ENCODE results near the gene CALHM3.
A peak's percentile ranks its signal among the peaks of the same experiment; 100 is the strongest.

The CALHM3 gene

GRCh38 chr10:103495321-103495720 lies 16.3 kb upstream of the CALHM3 start:
- no peaks in the 10 kb centered on the region for H3K9me2 ChIP-seq (ENCODE audit: low read depth, low read length)
- no peaks in the 10 kb centered on the region for H3K36me3 ChIP-seq (ENCODE audit: insufficient read depth, low read length)
- no peak overlapping the region for H3K4me2 ChIP-seq (ENCODE audit: low read length)
- no peaks in the 10 kb centered on the region for H3F3A ChIP-seq (ENCODE audit: insufficient read depth, low read length)
- H2AFZ ChIP-seq (ENCODE audit: low read length), result no peak overlapping the region
- no peak overlapping the region for H3K4me3 ChIP-seq (ENCODE audit: low read depth, low read length, poor library complexity, severe bottlenecking)
- H3K9ac ChIP-seq (ENCODE audit: low read length), result no peak overlapping the region
- TF ChIP-seq EZH2 (IDR thresholded peaks at IDR 0.05; ENCODE audit: borderline replicate concordance, low read length) (no peak), CTCF (IDR thresholded peaks at IDR 0.05; ENCODE audit: low read length) (no peak)
- H3K4me1 ChIP-seq (ENCODE audit: insufficient read depth, low read length, severe bottlenecking), result peaks cover 6% of the 10 kb centered on the region
- no peaks in the 10 kb centered on the region for H3K9me3 ChIP-seq (ENCODE audit: low read length)
- no peaks in the 10 kb centered on the region for H3K79me2 ChIP-seq (ENCODE audit: insufficient read depth, low read length)
- H3K27ac ChIP-seq (ENCODE audit: low read depth, low read length, poor library complexity, severe bottlenecking), result no peak overlapping the region
- H4K20me1 ChIP-seq (ENCODE audit: insufficient read depth, low read length), result no peaks in the 10 kb centered on the region
- H3K27me3 ChIP-seq (ENCODE audit: insufficient read depth, low read length), result peaks cover 7% of the 10 kb centered on the region; the same call in 1 of the 2 replicates

DNA sequence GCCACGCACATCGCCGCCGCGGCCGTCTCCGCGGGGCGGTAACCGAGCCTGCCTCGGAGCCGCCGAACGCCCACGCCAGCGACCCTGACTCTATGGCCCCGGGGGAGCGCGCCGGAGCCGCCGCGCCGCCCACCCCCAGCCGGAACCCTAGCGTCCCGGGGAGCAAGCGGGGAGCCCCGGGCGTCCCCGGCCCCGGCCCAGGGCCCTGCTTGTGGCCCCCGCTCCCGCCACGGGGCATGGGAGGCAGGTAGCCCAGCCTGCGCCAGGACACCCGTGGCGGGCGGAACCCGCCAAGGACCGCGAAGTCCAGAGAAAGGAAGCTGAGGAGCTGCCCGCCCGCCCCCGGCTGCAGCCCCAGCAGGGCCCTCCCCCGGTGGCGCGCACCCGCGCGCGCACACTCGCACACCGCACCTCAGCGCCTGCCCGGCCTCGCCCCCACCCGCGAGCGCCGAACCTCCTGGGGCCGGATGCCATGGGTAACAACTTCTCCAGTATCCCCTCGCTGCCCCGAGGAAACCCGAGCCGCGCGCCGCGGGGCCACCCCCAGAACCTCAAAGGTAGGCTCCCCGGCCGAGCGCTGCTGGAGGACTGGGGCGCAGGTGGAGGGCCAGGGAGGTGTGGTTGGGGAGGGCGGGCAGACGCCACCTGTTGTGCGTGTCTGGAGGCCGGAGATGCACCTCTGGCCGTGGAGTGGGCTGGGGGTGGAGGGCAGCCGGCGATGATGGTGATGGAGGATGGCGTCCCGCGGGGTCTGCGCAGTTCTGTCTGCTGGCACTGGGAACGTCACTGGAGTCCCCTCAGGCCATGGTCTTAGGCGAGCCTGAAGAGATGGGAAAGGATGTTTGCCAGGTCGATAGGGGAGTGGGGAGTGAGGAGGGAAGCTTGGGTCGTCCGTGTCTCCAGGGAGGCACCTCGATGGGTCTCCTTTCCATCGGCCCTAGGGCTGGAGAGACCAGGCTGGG lies 15.2 kb upstream of the CALHM3 start:
- Histone ChIP-seq H3K9me2 (ENCODE audit: low read depth, low read length) (no peaks in the 10 kb centered on the region), H3K9me3 (ENCODE audit: low read length) (no peaks in the 10 kb centered on the region), H4K20me1 (ENCODE audit: insufficient read depth, low read length) (no peaks in the 10 kb centered on the region), H3K4me3 (ENCODE audit: low read depth, low read length, poor library complexity, severe bottlenecking) (peak overlapping the region; percentile 30), H2AFZ (ENCODE audit: low read length) (no peak overlapping the region), H3K79me2 (ENCODE audit: insufficient read depth, low read length) (no peaks in the 10 kb centered on the region), H3F3A (ENCODE audit: insufficient read depth, low read length) (no peaks in the 10 kb centered on the region), H3K36me3 (ENCODE audit: insufficient read depth, low read length) (no peaks in the 10 kb centered on the region), H3K4me2 (ENCODE audit: low read length) (peak overlapping the region; percentile 7; the same call in 1 of the 2 replicates), H3K4me1 (ENCODE audit: insufficient read depth, low read length, severe bottlenecking) (peaks cover 8% of the 10 kb centered on the region), H3K9ac (ENCODE audit: low read length) (no peak overlapping the region), H3K27ac (ENCODE audit: low read depth, low read length, poor library complexity, severe bottlenecking) (no peak overlapping the region), H3K27me3 (ENCODE audit: insufficient read depth, low read length) (peaks cover 7% of the 10 kb centered on the region; the same call in 1 of the 2 replicates)
- TF ChIP-seq CTCF (IDR thresholded peaks at IDR 0.05; ENCODE audit: low read length) (no peak), EZH2 (IDR thresholded peaks at IDR 0.05; ENCODE audit: borderline replicate concordance, low read length) (no peak)

DNA sequence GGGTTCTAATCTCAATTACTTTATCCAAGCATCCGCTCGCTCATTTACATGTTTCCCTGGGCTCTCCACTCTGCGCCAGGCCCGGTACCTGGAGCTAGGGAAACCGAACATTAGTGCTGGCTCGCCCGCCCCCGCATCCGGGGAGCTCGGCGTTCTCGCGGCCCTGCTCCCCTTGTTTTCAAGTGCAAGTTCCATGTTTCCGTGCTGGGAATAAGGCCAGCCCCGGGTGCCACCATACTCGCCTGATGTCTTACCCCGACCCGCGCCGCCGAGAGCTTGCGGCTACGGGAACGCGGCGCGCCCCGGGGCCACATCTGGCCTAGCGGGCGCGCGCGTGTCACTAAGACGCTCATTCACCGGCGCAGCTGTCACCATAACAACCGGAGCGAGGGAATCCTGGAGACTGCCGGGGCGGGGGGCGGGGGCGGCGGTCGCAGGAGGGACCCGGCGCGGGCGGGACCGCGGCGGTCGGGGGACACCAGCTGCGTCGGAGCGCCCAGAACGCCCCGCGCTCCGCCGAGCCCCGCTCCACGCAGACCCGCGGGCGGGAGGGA lies 14.4 kb upstream of the CALHM3 start, which contains the start of gene NEURL1:
Gene NEURL1 (plus strand): TSS at position 344 of the 554 bp plus-strand sequence. CDS start 683 bp downstream, outside the sequence.
- H3K9me3 ChIP-seq (ENCODE audit: low read length), result no peaks in the 10 kb centered on the region
- H3K4me1 ChIP-seq (ENCODE audit: insufficient read depth, low read length, severe bottlenecking), result peaks cover 8% of the 10 kb centered on the region
- H2AFZ ChIP-seq (ENCODE audit: low read length), result no peak within 1 kb of the TSS
- peak within 1 kb of the TSS; percentile 7; the same call in 1 of the 2 replicates for H3K4me2 ChIP-seq (ENCODE audit: low read length)
- no peaks in the 10 kb centered on the region for H4K20me1 ChIP-seq (ENCODE audit: insufficient read depth, low read length)
- H3K27ac ChIP-seq (ENCODE audit: low read depth, low read length, poor library complexity, severe bottlenecking), result no peak within 1 kb of the TSS
- peaks cover 7% of the 10 kb centered on the region; the same call in 1 of the 2 replicates for H3K27me3 ChIP-seq (ENCODE audit: insufficient read depth, low read length)
- no peaks in the 10 kb centered on the region for H3K9me2 ChIP-seq (ENCODE audit: low read depth, low read length)
- TF ChIP-seq CTCF (IDR thresholded peaks at IDR 0.05; ENCODE audit: low read length), result no peak
- no peak for TF ChIP-seq EZH2 (IDR thresholded peaks at IDR 0.05; ENCODE audit: borderline replicate concordance, low read length)
- H3F3A ChIP-seq (ENCODE audit: insufficient read depth, low read length), result no peaks in the 10 kb centered on the region
- H3K4me3 ChIP-seq (ENCODE audit: low read depth, low read length, poor library complexity, severe bottlenecking), result peak within 1 kb of the TSS; percentile 30
- H3K79me2 ChIP-seq (ENCODE audit: insufficient read depth, low read length), result no peaks in the 10 kb centered on the region
- no peaks in the 10 kb centered on the region for H3K36me3 ChIP-seq (ENCODE audit: insufficient read depth, low read length)
- H3K9ac ChIP-seq (ENCODE audit: low read length), result no peak within 1 kb of the TSS

All from OCI-LY1 (cell line).